CD4-positive, alpha-beta T cell treated with Interleukin-15 for 1 hour (primary cell): ENCODE data around the gene RAB7B.

ENCODE experiments used
- DNase-seq: peaks from one replicate; pipeline ENCODE4 v3.0.0-alpha.2; 2020

The RAB7B gene

DNA sequence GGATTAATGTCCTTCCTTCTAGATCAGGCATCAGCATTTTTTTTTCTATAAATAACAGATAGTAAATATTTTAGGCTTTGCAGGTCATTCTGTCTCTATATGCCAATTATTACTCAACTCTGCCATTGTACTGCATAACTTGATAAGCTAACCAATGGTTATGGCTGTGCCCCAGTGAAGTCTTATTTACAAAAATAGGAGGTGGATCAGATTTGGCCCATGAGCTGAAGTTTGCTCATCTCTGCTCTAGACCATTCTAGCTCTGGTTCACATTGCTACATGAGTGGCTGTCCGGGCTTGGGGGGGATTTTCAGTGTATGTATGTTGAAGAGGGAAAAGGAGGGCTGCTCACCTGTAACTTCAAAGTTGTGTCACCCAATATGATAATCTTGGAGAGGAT is 10.1 kb downstream of the RAB7B start:
- DNase-seq: no peak

DNA sequence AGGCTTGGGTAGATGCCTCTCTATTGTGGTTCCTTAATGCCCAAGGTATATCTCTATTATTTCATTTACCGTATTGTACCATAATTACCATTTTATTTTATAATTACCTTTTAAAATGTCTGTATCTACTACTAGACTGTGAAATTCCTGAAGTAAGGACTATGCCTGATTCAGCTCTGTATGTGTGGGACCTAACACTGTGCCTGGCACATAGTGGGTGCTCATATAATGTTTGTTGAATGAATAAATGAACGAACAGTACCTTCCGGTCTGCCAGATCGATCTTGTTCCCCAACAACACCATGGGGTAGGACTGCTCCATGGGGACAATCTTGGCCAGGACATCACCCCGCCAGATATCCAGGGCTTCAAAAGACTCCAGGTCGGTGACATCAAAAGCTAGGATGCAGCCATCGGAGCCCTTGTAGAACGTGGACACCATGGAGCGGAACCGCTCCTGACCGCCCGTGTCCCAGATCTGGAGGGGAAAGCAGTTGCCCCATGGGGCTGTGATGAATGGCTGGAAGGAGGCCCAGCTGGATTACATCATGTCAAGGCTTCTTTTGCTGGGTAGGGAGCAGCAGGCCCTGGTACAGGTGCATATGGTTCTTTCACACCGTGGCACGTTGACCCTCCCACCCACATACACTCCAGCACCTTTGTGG is 10.8 kb downstream of the RAB7B start:
- no peak for DNase-seq

- DNase-seq: no peak
These were observed 12.0 kb downstream of the RAB7B start for GRCh38 chr1:205991237-205991636.

- no peak for DNase-seq
These were observed 13.0 kb downstream of the RAB7B start for GRCh38 chr1:205990226-205990625.

GRCh38 chr1:205989786-205990185 is 13.4 kb downstream of the RAB7B start:
- DNase-seq: no peak

DNA sequence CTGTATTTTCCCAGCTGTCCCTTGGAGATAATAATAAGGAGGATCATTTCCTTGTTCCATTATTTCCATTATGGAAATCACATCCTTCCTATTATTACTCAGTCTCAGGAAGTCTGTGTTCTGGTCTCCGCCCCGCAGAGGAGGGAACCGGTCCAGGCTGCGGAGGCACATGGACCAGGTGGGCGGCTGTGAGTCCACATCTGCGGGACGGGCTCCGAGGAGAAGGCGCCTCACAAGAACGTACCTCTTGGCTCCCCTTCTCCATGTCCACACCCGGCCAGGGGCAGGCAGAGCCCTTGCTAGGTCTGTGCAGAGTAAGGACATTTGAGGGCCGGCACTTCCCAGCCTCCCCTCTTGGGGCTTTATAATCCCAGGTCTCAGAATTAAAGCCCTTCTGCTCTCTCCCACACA is 14.6 kb downstream of the RAB7B start:
- DNase-seq: no peak

DNA sequence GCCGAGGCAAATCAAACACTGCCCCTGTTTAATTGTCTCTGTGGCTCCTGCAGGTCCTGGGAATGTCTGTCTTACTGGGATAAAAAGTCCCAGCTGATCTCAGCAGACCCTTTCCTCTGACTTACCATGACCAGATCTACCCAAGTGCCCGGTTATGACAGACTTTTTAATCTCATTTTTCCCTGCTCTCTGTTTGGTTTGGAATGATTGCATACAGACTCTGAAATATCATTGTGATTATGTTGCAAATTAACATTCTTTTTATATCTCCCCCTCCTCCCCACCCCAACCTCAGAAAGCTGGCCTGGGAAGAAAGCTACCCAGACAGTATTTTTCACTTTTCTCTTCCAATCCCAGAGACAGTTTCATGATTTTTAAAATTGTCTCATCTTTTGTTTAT is 16.3 kb downstream of the RAB7B start:
- no peak for DNase-seq

DNA sequence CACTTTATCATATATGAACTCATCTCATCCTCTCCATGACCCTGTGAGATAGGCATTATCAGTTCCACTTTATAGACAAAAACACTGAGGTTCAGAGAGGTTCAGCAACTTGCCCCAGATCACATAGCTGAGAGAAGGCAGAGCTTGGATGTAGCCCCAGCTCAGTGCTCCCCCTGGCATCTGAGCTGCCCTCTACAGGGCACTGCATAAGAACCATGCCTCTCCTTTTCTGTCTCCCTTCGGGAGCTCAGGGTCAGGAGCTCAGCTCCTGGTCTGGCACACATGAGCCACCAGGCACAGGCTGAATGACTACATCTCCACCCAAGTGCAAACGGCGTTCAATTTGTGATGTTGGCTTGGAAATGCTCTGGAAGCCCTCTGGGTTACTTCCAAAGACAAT is 16.9 kb downstream of the RAB7B start:
- no peak for DNase-seq

GRCh38 chr1:205985330-205986005 is 17.7 kb downstream of the RAB7B start:
- DNase-seq: no peak

DNA sequence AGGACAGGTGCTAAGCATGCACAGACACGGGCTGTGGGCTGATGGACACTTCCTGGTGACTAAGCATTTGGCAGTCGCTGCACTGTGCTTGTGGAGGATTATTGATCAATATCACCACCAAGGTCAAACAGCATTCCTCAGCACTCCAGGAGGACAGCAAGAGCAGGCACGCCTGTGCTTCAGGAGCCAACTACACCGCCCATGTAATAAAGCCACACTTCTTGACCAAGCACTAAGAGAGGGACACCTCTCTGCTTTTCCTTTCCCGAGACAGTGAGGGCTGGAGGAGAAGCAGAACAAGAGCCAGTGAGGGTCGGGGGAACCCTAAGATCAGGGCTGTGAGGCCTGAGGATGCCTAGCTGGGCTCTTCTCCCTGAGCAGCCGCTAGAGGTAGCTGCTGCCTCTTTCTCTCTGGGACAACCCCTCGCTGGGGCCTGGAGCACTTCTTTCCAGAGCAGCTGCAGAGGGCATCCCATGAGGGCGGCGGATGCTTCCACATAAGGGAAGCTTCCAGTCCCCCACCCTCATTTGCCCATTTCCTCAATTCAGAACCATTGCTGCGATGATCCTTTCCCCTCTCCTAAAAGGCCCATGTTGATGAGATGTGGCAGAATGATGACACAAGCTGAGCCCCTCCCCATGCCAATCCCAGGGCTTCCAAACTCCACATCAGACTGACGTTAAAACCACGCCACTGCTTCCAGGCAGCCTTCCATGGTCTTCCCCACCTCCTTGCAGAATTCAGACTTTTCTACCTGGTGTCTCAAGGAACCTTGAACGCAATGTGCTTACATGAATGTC is 19.1 kb downstream of the RAB7B start:
- peak; percentile 43 for DNase-seq

DNA sequence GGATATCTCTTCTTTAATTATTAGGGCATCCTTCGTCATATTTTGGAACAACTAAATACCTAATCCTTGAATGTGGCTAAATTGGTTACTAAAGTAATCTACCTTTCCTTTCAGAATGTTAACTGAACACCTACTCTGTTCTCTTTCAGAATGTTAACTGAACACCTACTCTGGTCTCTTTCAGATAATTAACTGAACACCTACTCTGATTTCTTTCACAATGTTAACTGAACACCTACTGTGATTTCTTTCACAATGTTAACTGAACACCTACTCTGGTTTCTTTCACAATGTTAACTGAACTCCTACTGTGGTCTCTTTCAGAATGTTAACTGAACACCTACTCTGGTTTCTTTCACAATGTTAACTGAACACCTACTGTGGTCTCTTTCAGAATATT is 21.9 kb downstream of the RAB7B start:
- no peak for DNase-seq

GRCh38 chr1:205980237-205980870 is 22.8 kb downstream of the RAB7B start:
- DNase-seq: no peak

DNA sequence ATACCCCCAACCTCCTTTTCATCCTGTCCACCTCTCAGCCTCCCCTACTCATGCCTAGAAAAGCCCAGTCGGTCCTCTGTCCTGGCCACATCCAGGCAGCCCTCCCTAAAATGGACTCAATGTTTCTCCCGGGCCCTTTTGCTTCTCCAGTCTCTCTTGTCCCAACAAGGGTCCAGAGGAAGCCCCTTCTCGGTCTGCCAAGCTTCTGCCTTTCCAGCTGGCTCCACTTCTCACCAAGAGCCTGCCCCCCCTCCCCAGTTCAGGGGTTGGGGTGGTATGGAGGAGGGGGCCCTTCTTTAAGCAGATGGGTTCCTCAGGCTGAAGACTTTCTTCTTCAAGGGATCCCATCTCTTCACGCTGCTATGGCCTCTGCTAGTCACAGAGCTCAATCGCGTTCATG is 23.9 kb downstream of the RAB7B start:
- DNase-seq: no peak

DNA sequence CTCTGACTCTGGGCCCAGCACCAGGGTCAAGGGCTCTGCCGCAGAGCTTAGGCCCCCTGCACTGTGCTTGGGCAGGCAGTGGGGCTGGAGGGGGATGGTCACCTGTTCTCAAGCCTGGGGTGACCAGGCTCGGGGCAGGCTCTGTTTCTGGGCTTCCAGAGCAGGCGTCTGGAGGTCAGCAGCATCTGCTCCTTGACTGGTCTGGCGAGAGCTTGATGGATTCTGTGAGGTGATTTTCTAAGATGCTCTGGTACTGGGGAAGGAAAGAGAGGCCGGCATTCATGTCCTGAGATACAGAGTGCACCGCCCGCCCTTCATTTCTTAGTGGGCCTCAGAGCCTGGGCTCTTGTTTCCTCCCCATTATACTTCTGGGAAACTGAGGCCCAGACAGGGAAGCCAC is 24.5 kb downstream of the RAB7B start:
- no peak for DNase-seq

DNA sequence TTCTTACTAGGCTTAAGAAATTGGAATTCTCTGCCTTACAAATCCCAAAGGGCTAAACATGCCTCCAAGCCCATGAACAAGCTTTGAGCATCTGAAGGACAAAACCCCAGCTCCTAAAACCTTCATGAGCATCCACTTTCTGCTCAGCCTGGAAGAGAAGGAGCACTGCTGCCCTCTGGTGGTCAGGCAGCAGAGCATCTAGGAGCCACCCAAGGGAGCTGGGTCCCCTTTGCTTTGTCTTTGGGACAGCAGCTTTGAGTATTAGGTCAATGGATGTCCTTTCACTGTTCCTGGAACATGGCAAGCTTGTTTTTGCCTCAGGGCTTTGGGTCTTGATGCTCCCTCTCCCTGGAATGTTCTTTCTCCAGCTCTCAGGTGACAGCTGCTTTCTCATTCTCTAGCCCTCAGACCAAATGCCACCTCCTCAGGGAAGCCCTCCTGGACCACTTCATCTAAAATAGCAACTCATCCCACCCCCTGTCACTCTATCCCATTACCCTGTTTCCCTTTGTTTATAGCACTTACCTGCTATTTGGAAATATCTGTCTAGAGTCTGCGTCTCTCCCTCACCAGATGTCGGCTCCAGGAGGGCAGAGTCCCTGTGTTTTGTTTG is 25.7 kb downstream of the RAB7B start:
- DNase-seq: peak; percentile 72

DNA sequence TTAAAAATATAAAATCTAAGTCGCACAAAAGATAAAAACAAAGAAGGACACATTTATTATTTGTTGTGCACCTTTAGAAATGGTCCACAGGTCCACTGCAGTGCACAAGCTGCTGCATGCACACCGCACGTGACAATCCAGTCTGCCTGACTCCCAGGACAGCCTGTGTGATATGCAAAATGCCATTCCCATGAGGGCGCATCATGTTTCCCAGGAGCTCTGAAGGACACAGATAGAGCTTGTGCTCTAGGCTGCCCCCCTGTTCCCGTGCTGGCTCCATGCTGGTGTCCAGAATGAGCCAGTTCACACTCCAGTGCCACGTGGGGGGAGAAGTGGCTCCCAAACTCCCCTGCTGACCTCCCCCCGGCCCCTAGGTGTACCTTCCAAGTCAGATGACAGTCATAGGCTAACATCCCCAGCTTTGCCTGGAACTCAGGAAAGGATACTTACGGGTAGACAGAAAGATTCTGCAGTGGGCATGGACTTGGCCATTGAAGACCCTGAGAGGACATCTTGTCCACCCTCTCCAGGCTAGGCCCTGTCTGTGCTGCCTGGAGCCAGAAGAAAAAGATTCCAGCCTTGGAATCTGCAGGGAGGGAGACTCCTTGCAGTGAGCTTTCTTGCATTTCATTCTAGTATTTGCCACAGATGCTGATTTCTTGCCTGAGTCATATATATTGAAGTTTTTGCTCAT is 26.3 kb downstream of the RAB7B start:
- no peak for DNase-seq

GRCh38 chr1:205976036-205976435 is 27.2 kb downstream of the RAB7B start:
- DNase-seq: no peak

DNA sequence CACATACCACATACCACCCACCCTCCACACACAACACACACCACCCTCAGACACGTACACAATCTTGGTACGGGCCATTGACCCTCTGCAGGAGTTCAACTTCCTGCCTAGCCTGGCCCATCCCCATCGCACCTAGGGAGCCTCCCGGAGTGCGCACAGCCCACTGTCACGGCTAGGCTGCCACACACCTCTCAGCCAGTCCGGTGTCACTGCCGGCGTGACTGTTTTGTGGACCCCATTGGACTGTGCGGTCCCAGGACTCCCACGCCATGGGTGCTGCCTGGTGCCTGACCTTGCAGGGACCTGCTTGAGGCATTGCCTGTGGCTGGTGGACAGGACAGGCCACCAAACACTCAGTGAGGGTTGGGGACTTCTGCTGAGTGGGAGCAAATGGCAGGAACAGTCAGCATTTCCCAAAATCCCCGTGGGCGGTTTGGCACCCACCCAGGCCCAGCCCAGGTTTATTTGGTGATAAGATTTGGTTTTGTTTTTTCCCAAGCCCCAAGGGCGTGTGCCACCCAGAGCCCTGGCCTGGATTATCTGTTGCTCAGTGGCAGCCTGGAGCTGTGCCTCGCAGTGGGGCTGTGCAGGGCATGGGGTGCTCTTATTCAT is 27.7 kb downstream of the RAB7B start:
- DNase-seq: no peak

DNA sequence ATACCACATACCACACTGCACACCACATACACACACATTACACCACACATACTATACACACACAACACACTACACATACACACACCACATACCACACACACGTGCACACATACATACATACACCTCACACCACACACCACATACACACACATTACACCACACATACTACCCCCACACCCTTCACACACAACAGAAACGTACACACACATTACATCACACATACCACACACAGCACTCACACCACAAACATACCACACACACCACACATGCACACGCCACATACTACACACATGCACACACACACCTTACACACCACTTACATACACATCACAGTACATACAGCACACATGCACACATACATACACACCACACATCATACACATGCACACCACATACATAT is 28.5 kb downstream of the RAB7B start:
- no peak for DNase-seq

- DNase-seq: no peak
These were observed 29.6 kb downstream of the RAB7B start for GRCh38 chr1:205973377-205974232.
